Activated T-cell treated with anti-CD3 and anti-CD28 coated beads for 24 hours (primary cell): ENCODE data around the gene KIF5C.
A peak's percentile ranks its signal among the peaks of the same experiment; 100 is the strongest.

Experiments
- DNase-seq: peaks from one replicate; pipeline ENCODE4 v3.0.0-alpha.2; 2020; ENCODE audit warnings: low read depth

The KIF5C gene

GRCh38 chr2:149017116-149017985, 142.3 kb downstream of the KIF5C start:
- peak; percentile 62 for DNase-seq

- DNase-seq, result no peak
Observed at GRCh38 chr2:149018981-149019380, 144.0 kb downstream of the KIF5C start.

- DNase-seq, result no peak
Observed at GRCh38 chr2:149019768-149020167, 144.7 kb downstream of the KIF5C start.

GRCh38 chr2:149020432-149020851, 145.4 kb downstream of the KIF5C start:
- DNase-seq, result no peak

GRCh38 chr2:149021271-149021719, 146.3 kb downstream of the KIF5C start:
- no peak for DNase-seq

- no peak for DNase-seq
Observed at GRCh38 chr2:149021761-149022160, 146.7 kb downstream of the KIF5C start.

- DNase-seq, result no peak
Observed at GRCh38 chr2:149023091-149023490, 148.1 kb downstream of the KIF5C start.

GRCh38 chr2:149027590-149028250, 152.7 kb downstream of the KIF5C start:
- no peak for DNase-seq

GRCh38 chr2:149028377-149028776, 153.3 kb downstream of the KIF5C start:
- no peak for DNase-seq

GRCh38 chr2:149028891-149029290, 153.9 kb downstream of the KIF5C start:
- no peak for DNase-seq

- DNase-seq, result no peak
Observed at GRCh38 chr2:149029307-149029965, 154.4 kb downstream of the KIF5C start.

GRCh38 chr2:149031396-149031795, 156.4 kb downstream of the KIF5C start:
- DNase-seq, result no peak

- DNase-seq, result no peak
Observed at GRCh38 chr2:149033716-149034115, 158.7 kb downstream of the KIF5C start.

- DNase-seq, result no peak
Observed at GRCh38 chr2:149034406-149034805, 159.4 kb downstream of the KIF5C start.

- DNase-seq, result no peak
Observed at GRCh38 chr2:149036507-149037293, 161.7 kb downstream of the KIF5C start.

GRCh38 chr2:149037851-149038250, 162.8 kb downstream of the KIF5C start:
- DNase-seq, result no peak

- no peak for DNase-seq
Observed at GRCh38 chr2:149038442-149039212, 163.6 kb downstream of the KIF5C start, which contains the start of gene LYPD6B. TSS of gene LYPD6B (plus strand) at chr2:149038699. CDS start at chr2:149130949, 92,250 bp downstream.

- DNase-seq, result no peak
Observed at GRCh38 chr2:149039213-149039724, 164.2 kb downstream of the KIF5C start.

GRCh38 chr2:149040451-149040850, 165.4 kb downstream of the KIF5C start:
- peak; percentile 27 for DNase-seq

- DNase-seq, result no peak
Observed at GRCh38 chr2:149041482-149041881, 166.5 kb downstream of the KIF5C start.

GRCh38 chr2:149042881-149043280, 167.9 kb downstream of the KIF5C start:
- DNase-seq, result no peak
